Karpas-422 (cell line): ENCODE data around the gene SLC48A1. TPM values are rescaled to one million over a fixed set of nuclear protein-coding genes. Genes with fewer than 3 reads are reported as not detected.

Experiments
- DNase-seq: peaks from one replicate; pipeline ENCODE4 v3.0.0-alpha.2; 2015
- H2AFZ ChIP-seq: fragments of 200-600 bp; sonication (generic); 2 replicates; pipeline ENCODE4 v1.6.1; 2014; ENCODE audit warnings: antibody characterized with exemption, low read length, mixed read lengths
- H3K27ac ChIP-seq: fragments of 200-600 bp; sonication (generic); 2 replicates; pipeline ENCODE4 v1.5.1; 2014; ENCODE audit warnings: mild to moderate bottlenecking, low read length, moderate library complexity
- H3K27me3 ChIP-seq: fragments of 200-600 bp; sonication (generic); 2 replicates; pipeline ENCODE4 v1.6.1; 2014; ENCODE audit warnings: low read length, mixed read lengths
- H3K36me3 ChIP-seq: fragments of 200-600 bp; sonication (generic); 2 replicates; pipeline ENCODE4 v1.6.1; 2014; ENCODE audit warnings: low read length, mixed read lengths; ENCODE audit not compliant: insufficient read depth
- H3K4me1 ChIP-seq: fragments of 200-600 bp; sonication (generic); 2 replicates; pipeline ENCODE4 v1.6.1; 2014; ENCODE audit warnings: mild to moderate bottlenecking, low read length, mixed read lengths
- H3K4me2 ChIP-seq: fragments of 200-600 bp; sonication (generic); 2 replicates; pipeline ENCODE4 v1.6.1; 2014; ENCODE audit warnings: low read length, low read depth, mild to moderate bottlenecking; ENCODE audit not compliant: poor library complexity, severe bottlenecking
- H3K4me3 ChIP-seq: fragments of 200-600 bp; sonication (generic); 2 replicates; pipeline ENCODE4 v1.5.1; 2014; ENCODE audit warnings: mild to moderate bottlenecking, antibody characterized with exemption, low read length, mixed read lengths
- H3K79me2 ChIP-seq: fragments of 200-600 bp; sonication (generic); 2 replicates; pipeline ENCODE4 v1.6.1; 2014; ENCODE audit warnings: mild to moderate bottlenecking, low read length, mixed read lengths
- H3K9ac ChIP-seq: fragments of 200-600 bp; sonication (generic); 2 replicates; pipeline ENCODE4 v1.6.0; 2014; ENCODE audit warnings: low read length
- H3K9me2 ChIP-seq: fragments of 200-600 bp; sonication (generic), shearing (Covaris generic); replicated peaks from 2 replicates; pipeline ENCODE4 v1.6.0; 2014; ENCODE audit warnings: mild to moderate bottlenecking, low read length, moderate library complexity; ENCODE audit not compliant: insufficient read depth
- H3K9me3 ChIP-seq: fragments of 300-700, 200-600 bp; sonication (generic); 2 replicates; pipeline ENCODE4 v1.6.1; 2014; ENCODE audit warnings: low read length, mixed read lengths
- H4K20me1 ChIP-seq: fragments of 200-600 bp; sonication (generic); 2 replicates; pipeline ENCODE4 v1.6.1; 2014; ENCODE audit warnings: mild to moderate bottlenecking, antibody characterized with exemption, low read length, low read depth; ENCODE audit not compliant: insufficient read depth
- total RNA-seq: library from RNA; depleted of rRNA; stranded (reverse); fragments of >200 nt; shearing (Covaris generic); gene quantifications from 2 replicates; pipeline ENCODE4 v1.2.3, GENCODE V29; 2014; ENCODE audit warnings: low replicate concordance

Gene SLC48A1
- total RNA-seq, 1 experiment from 2014 or later: 21.9 TPM

- Histone ChIP-seq H3K4me1 (peaks cover 18% of the 10 kb centered on the region), H3K9me2 (no peaks in the 10 kb centered on the region), H3K79me2 (peaks cover 14% of the 10 kb centered on the region), H3K9ac (no peak overlapping the region), H3K4me3 (no peak overlapping the region), H3K27me3 (no peaks in the 10 kb centered on the region), H3K27ac (no peak overlapping the region), H3K36me3 (no peaks in the 10 kb centered on the region), H3K9me3 (no peaks in the 10 kb centered on the region), H2AFZ (no peak overlapping the region), H3K4me2 (no peak overlapping the region), H4K20me1 (no peaks in the 10 kb centered on the region)
- DNase-seq: no peak
Observed at GRCh38 chr12:47823422-47824086, 50.5 kb downstream of the SLC48A1 start.

GRCh38 chr12:47824198-47824597, 51.2 kb downstream of the SLC48A1 start:
- no peak for DNase-seq
- H3K9me2 ChIP-seq: no peaks in the 10 kb centered on the region
- H3K4me3 ChIP-seq: no peak overlapping the region
- no peak overlapping the region for H3K27ac ChIP-seq
- H3K36me3 ChIP-seq: no peaks in the 10 kb centered on the region
- peaks cover 22% of the 10 kb centered on the region for H3K4me1 ChIP-seq
- no peaks in the 10 kb centered on the region for H3K9me3 ChIP-seq
- peaks cover 7% of the 10 kb centered on the region for H3K79me2 ChIP-seq
- no peak overlapping the region for H3K9ac ChIP-seq
- no peaks in the 10 kb centered on the region for H3K27me3 ChIP-seq
- H3K4me2 ChIP-seq: no peak overlapping the region
- no peaks in the 10 kb centered on the region for H4K20me1 ChIP-seq
- H2AFZ ChIP-seq: no peak overlapping the region

GRCh38 chr12:47824635-47825034, 51.6 kb downstream of the SLC48A1 start:
- no peaks in the 10 kb centered on the region for H3K36me3 ChIP-seq
- H3K9me3 ChIP-seq: no peaks in the 10 kb centered on the region
- H3K4me1 ChIP-seq: peaks cover 24% of the 10 kb centered on the region
- no peaks in the 10 kb centered on the region for H4K20me1 ChIP-seq
- no peaks in the 10 kb centered on the region for H3K9me2 ChIP-seq
- H3K27me3 ChIP-seq: no peaks in the 10 kb centered on the region
- H3K9ac ChIP-seq: no peak overlapping the region
- no peak overlapping the region for H3K4me3 ChIP-seq
- H3K27ac ChIP-seq: no peak overlapping the region
- no peak for DNase-seq
- H2AFZ ChIP-seq: no peak overlapping the region
- H3K79me2 ChIP-seq: peaks cover 6% of the 10 kb centered on the region
- H3K4me2 ChIP-seq: no peak overlapping the region

GRCh38 chr12:47825173-47825639, 52.2 kb downstream of the SLC48A1 start:
- H4K20me1 ChIP-seq: no peaks in the 10 kb centered on the region
- H3K36me3 ChIP-seq: no peaks in the 10 kb centered on the region
- H2AFZ ChIP-seq: no peak overlapping the region
- no peak overlapping the region for H3K9ac ChIP-seq
- no peaks in the 10 kb centered on the region for H3K27me3 ChIP-seq
- no peaks in the 10 kb centered on the region for H3K9me2 ChIP-seq
- no peaks in the 10 kb centered on the region for H3K9me3 ChIP-seq
- no peak for DNase-seq
- H3K4me3 ChIP-seq: no peak overlapping the region
- peaks cover 4% of the 10 kb centered on the region for H3K79me2 ChIP-seq
- H3K4me1 ChIP-seq: peaks cover 22% of the 10 kb centered on the region
- no peak overlapping the region for H3K27ac ChIP-seq
- H3K4me2 ChIP-seq: no peak overlapping the region

GRCh38 chr12:47828008-47828975, 55.3 kb downstream of the SLC48A1 start:
- Histone ChIP-seq H3K27me3 (no peaks in the 10 kb centered on the region), H3K79me2 (no peaks in the 10 kb centered on the region), H3K9ac (no peak overlapping the region), H4K20me1 (no peaks in the 10 kb centered on the region), H3K4me3 (no peak overlapping the region), H2AFZ (no peak overlapping the region; the same call in 1 of the 2 replicates), H3K4me2 (peak overlapping the region; percentile 2), H3K9me3 (no peaks in the 10 kb centered on the region), H3K4me1 (peaks cover 35% of the 10 kb centered on the region), H3K27ac (no peak overlapping the region), H3K36me3 (no peaks in the 10 kb centered on the region), H3K9me2 (no peaks in the 10 kb centered on the region)
- DNase-seq: no peak

GRCh38 chr12:47828976-47829482, 56.0 kb downstream of the SLC48A1 start:
- no peaks in the 10 kb centered on the region for H3K9me2 ChIP-seq
- no peaks in the 10 kb centered on the region for H3K79me2 ChIP-seq
- H3K36me3 ChIP-seq: no peaks in the 10 kb centered on the region
- no peak overlapping the region for H3K4me3 ChIP-seq
- H3K27ac ChIP-seq: no peak overlapping the region
- no peaks in the 10 kb centered on the region for H3K27me3 ChIP-seq
- DNase-seq: no peak
- H3K4me2 ChIP-seq: no peak overlapping the region
- H2AFZ ChIP-seq: no peak overlapping the region
- H3K9me3 ChIP-seq: no peaks in the 10 kb centered on the region
- peaks cover 42% of the 10 kb centered on the region for H3K4me1 ChIP-seq
- no peak overlapping the region for H3K9ac ChIP-seq
- H4K20me1 ChIP-seq: no peaks in the 10 kb centered on the region

GRCh38 chr12:47829584-47829983, 56.5 kb downstream of the SLC48A1 start:
- Histone ChIP-seq H3K9me3 (no peaks in the 10 kb centered on the region), H2AFZ (no peak overlapping the region), H3K79me2 (no peaks in the 10 kb centered on the region), H3K9ac (no peak overlapping the region), H3K4me2 (no peak overlapping the region), H3K27me3 (no peaks in the 10 kb centered on the region), H3K4me1 (peaks cover 48% of the 10 kb centered on the region), H3K36me3 (no peaks in the 10 kb centered on the region), H3K9me2 (no peaks in the 10 kb centered on the region), H3K4me3 (no peak overlapping the region), H4K20me1 (no peaks in the 10 kb centered on the region), H3K27ac (no peak overlapping the region)
- DNase-seq: no peak
